ENCODE measurements around the gene DPEP2NB.
A peak's percentile ranks its signal among the peaks of the same experiment; 100 is the strongest.
"Not testable (repeated sequence)": the region's sequence is repeated elsewhere in the genome, so short reads cannot be mapped to it uniquely, and the experiment has no call there.

DPEP2NB gene

GRCh38 chr16:67979955-67980678, 35.6 kb downstream of the DPEP2NB start, which contains the start of gene DPEP3:
TSS of gene DPEP3 (minus strand) at chr16:67980499. CDS start at chr16:67980380, 119 bp downstream.
- DNase-seq = no peak

- no peak for DNase-seq
These were observed 38.1 kb downstream of the DPEP2NB start for GRCh38 chr16:67977469-67978227.

- no peak for DNase-seq
These were observed 38.7 kb downstream of the DPEP2NB start for GRCh38 chr16:67977005-67977404.

DNA sequence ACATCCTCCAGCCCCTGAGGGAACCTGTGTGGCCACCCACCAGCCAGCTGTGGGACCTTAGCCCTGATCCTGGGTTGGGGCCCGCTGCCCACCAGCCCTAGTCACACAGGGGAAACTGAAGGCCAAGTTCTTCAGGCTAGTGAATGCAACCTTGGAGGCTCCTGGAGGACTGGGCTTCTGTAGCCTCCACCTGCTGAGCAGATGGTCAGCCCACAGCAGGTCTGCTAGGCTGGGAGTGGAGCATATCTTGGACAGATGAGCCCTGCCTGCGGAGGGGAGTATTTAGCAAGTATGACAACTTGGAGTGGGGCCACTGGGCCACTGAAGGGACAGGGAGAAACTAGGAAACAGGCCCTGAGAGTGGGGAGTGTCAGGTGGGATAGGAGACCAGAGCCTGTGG, 39.5 kb downstream of the DPEP2NB start:
- DNase-seq = no peak

DNA sequence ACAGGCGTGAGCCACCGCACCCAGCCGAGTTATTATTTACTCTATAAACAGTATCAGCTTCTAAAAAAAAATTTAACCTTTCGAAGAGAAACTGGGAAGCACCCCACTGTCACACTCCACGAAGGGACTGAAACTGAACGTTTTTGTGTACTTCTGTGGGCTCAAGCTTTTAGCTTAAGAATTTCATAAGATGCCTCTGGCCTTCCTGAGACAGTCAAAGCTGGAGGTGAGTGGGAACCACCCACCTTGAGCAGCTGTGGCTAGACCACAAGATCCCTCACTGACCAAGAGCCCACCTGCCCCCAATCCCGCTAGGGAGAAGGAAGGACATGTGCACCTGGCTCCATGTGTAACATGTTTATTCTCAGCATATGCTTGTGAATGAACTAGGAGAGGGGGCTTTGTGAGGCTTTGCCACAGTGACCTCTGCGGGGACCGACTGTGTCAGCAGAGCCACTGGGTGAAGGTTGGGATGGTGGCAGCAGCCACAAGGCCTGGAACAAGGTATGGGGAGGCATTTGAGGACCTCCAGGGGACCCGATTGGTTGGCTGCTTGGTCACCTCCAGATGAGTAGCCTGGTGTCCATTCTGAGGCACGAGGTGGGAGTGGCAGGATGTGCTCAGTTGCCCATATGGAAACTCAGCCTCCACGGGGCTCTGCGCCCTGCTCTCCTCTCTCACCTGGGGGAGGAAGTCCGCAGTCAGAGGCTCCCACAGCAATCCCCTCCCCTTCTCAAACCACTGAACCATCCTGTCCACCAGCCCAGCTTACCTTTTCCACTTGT, 40.2 kb downstream of the DPEP2NB start:
- DNase-seq = no peak

DNA sequence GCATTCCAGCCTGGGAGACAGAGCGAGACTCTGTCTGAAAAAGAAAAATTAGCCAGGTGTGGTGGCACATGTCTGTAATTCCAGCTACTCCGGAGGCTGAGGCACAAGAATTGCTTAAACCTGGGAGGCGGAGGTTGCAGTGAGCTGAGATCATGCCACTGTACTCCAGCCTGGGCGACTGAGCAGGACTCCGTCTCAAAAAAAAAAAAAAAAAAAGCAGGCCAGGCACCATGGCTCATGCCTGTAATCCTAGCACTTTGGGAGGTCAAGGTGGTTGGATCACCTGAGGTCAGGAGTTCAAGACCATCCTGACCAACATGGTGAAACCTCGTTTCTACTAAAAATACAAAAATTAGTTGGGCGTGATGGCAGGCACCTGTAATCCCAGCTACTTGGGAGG, 43.4 kb downstream of the DPEP2NB start:
- not testable (repeated sequence) for DNase-seq

- DNase-seq = no peak
These were observed 44.6 kb downstream of the DPEP2NB start for GRCh38 chr16:67971111-67971510.

- no peak for DNase-seq
These were observed 46.3 kb downstream of the DPEP2NB start for GRCh38 chr16:67969254-67970039.

DNA sequence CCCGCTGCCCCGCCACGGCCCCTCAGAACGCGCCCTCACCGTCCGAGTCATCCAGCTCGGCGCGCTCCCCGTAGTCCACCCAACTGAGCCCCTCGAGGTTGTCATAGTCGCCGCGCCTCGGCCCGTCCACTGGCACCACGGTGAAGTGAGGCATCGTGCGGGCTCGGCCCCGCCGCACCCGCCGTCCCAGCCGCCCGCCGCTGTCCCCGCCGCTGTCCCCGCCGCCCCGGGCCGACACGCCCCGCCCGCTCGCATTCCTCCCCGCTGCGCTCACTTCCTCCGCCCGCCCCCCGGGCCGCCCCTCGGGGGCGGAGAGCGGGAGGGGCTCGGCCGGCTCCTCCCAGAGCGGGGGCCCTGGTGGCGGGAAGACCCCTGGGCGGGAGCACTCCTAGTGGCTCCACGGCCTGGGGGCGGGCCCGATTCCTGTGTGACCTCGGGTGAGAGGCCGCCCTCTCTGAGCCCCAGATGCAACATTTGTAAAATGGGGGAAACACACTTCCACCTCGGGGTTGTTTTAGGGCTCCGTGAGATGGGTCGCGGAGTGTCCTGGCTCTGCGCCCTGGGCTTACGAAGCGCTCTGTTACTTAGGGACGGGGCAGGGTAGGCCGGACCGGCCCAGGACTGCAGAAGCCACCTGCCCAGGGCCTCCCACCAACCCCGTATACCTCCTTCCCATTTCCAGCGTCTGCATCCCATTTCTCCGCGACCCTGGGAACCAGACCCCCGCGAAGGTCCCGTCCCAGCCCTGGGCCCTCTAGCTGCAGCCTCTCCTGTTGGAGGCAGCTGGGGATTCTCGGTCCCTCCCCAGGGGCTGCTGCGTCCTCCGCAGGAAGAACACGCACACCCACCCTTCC, 47.1 kb downstream of the DPEP2NB start, which contains the start of gene SLC12A4:
SLC12A4 (minus strand) TSS at position 238 of the 854 bp plus-strand sequence; CDS start at position 154, 84 bp downstream.
- DNase-seq = no peak

DNA sequence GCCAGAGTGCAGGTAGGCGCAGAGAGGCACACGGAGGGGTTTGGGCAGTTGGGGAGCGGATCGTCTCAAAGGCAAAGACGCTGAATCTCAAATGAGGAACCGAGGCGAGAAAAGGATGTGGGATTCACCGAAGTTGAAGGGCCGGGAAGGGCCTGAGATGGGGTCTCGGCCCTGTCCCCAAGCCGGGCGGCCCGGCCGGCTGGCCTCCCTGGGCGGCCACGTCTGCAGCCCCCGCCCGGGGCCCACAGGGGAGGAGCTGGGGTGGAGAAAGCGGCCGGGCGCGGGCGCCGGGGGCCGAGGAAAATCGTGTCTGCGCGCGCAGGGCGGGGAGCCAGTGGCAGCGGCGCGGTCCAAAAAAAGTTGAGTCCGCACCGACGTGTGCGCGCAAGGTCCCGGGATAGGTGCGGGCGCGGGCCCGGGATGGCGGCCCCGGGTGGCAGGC, 47.7 kb downstream of the DPEP2NB start:
- DNase-seq = no peak

- DNase-seq = peak; percentile 29
These were observed 48.3 kb downstream of the DPEP2NB start for GRCh38 chr16:67967183-67967957.

GRCh38 chr16:67966549-67967182, 49.0 kb downstream of the DPEP2NB start:
- DNase-seq = no peak

- no peak for DNase-seq
These were observed 49.8 kb downstream of the DPEP2NB start for GRCh38 chr16:67965668-67966548.

DNA sequence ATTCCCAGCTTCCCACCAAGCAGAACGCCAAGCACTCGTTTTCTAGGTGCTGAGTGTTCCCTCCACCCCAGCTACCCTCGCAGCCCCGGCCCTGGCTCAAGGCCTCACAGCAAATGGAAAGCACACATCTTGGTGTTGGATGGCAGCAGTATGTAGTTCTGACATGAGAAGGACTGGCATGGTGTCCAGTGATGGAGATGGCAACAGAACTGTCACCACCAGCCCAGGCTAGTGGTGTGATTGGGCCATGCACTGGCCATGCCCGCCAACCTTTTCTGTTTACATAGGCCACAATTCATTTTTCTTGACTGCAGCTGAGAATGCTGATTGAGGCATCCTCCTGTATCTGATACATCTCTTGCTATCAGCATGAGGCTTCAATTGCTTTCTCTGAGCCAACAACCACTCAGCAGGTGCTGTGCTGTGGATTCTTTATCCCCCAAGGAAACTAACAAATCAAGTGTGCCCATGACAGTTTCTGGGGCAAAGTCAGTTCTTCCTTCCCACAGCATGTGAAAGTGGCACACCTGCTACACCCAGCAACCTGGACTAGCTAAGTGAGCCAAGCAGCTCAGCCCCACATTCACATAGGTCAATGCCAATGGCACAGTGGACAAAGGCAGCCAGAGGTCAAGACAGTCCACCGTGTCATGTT, 51.1 kb downstream of the DPEP2NB start:
- DNase-seq = no peak

GRCh38 chr16:67963662-67964321, 51.9 kb downstream of the DPEP2NB start:
- DNase-seq = no peak

Data from NCI-H524 treated with DMSO at 0.1 percent for 48 hours (cell line).